GM12864 (cell line): Measurements from ENCODE around the gene LUZP2.

Experiments
- DNase-seq: peaks from one replicate; pipeline ENCODE4 v3.0.0-alpha.2; 2011; ENCODE audit warnings: low read depth
- H3K4me3 ChIP-seq: 2 replicates; pipeline ENCODE4 v1.5.1; 2011; ENCODE audit warnings: mild to moderate bottlenecking, low read depth, low read length, control low read depth
- TF ChIP-seq, protein P1 (sequence below): IDR thresholded peaks from 2 replicates; pipeline ENCODE4 v1.5.1; 2011; ENCODE audit warnings: low read depth, mild to moderate bottlenecking, moderate library complexity, low read length, control low read depth, inconsistent platforms; ENCODE audit errors: missing control alignments

The LUZP2 gene

DNA sequence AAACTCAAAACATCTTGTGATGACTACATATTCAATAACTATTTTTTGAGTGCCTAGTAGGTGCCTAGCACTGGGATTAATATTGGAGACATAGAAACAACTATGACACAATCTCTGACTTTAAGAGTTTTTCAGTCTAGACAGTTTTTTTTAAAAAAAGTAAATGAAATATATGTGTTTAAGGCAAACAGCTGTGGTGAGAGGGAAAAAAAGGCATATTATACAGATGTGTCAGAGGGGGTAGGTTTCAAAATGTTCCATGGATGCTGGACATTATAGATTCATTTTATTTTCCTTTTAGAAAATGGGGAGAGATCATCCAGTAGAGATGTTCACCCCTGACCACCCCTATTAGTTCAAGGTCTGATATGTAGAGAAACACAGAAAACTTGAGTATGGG, 90.8 kb downstream of the LUZP2 start:
- no peak for DNase-seq
- TF ChIP-seq, protein P1, sequence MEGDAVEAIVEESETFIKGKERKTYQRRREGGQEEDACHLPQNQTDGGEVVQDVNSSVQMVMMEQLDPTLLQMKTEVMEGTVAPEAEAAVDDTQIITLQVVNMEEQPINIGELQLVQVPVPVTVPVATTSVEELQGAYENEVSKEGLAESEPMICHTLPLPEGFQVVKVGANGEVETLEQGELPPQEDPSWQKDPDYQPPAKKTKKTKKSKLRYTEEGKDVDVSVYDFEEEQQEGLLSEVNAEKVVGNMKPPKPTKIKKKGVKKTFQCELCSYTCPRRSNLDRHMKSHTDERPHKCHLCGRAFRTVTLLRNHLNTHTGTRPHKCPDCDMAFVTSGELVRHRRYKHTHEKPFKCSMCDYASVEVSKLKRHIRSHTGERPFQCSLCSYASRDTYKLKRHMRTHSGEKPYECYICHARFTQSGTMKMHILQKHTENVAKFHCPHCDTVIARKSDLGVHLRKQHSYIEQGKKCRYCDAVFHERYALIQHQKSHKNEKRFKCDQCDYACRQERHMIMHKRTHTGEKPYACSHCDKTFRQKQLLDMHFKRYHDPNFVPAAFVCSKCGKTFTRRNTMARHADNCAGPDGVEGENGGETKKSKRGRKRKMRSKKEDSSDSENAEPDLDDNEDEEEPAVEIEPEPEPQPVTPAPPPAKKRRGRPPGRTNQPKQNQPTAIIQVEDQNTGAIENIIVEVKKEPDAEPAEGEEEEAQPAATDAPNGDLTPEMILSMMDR = no peak
- H3K4me3 ChIP-seq = no peak overlapping the region

DNA sequence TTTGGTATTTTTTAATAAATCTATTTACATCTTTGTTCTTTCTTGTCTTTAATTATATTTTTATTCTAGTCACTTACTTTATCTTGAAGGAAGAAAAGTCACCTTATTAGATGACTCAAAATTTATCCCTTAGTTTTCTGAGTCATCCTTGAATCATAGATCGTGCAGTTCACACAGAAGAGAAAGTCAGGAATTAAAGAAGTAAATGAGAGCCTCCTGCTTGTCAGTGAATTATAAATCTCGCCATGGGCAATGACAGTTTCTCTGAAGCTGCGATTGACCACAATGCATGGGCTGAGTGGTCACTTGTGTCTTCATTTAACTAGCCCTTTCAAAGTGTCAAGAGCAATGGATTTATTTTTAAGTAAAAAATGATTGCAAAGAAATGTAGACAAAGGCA, 91.2 kb downstream of the LUZP2 start:
- TF ChIP-seq, protein P1 = no peak
- H3K4me3 ChIP-seq = no peak overlapping the region
- DNase-seq = no peak

DNA sequence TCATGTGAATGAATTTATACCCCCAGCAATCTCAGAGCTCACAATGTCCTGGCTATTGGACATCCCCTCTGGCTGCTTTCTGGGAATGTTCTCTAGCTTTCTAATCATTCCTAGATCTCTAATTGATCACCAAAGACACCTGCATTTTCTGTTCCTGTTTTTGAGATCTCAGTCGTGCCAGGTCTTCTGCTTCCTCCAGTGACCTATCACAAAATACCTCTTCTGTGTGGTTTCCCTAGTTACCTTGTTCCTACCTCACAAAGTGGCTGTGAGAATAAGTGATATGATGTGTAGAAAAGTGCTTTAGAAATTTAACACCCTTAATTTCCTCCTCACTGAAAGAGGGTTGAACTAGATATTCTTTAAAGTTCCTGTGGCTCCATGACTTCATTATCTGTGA, 92.2 kb downstream of the LUZP2 start:
- TF ChIP-seq, protein P1 = no peak
- no peak for DNase-seq

DNA sequence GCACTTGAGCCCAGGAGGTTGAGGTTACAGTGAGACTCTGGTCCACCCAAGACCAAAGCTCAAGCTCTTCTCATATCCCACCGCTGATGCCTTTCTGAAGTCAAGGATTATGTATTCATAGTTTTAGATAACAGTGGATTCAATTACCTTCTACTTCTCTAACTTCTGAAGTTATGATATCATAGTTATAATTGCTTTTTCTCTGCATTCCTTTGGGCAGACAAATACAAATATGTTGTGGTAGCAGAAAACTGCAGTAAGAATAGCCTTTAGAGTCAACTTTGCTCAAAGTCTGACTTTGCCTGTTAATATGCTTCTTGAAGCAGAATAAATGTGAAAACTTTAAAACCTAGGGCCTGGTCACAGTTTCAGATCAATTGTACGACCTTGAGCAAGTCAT, 94.4 kb downstream of the LUZP2 start:
- no peak for DNase-seq
- TF ChIP-seq, protein P1 = no peak
- no peak overlapping the region for H3K4me3 ChIP-seq

More for the DNA sequence above, 92.2 kb downstream of the LUZP2 start:
- H3K4me3 ChIP-seq = no peak overlapping the region

DNA sequence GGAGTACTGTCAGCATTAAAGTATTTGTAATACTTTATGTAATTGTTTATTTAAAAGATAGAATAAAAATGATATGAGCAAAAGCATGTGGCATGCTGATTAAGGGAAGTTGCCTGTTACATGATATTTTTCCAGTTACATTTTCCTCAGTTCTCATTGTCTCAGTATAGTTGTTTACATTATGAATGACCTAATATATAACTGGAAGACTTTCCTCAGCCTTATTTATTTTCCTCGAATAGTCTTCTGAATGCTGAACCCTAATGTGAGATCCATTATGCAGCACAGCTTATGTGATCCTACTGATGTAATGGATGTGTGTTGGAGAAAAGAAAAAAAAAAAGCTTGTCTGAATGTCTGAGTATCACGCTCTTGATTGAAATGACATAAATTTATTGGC, 95.5 kb downstream of the LUZP2 start:
- TF ChIP-seq, protein P1 = no peak
- no peak overlapping the region for H3K4me3 ChIP-seq
- DNase-seq = no peak

DNA sequence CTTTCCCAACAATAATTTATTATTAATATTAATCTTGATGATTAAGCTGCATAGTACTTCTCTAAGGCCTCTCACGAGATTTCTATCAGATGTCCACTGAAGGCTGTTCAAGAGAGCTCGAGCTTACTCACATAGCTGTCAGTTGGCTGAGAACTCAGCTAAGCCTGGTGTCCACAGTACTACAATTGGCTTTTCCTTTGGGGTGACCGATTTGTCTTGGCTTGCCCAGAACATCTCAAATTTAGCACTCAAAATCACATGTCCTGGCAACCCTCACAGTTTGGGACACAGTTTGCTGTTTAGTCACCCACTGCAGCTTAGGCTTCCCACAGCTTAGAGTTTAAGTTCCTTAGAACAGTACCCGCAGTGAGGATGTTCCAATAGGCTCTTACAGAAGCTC, 96.5 kb downstream of the LUZP2 start:
- TF ChIP-seq, protein P1 = no peak
- DNase-seq = no peak
- H3K4me3 ChIP-seq = no peak overlapping the region

DNA sequence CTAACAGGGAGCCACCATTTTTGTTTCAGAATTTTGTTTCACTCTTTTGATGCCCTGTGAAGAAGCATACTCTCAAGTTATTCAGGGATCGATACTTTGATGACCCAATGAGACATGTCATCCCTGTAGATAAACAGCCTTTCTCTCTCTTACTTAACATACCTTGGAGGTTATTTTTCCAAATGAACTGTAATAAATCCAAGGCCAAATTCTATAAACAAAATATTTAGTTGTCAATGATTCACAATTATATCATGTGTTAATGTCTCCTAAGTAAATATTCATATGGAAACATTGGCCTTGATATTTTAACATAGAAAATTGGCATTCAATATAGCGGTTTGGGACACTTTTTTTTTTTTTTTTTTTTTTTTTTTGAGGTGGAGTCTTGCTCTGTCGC, 97.5 kb downstream of the LUZP2 start:
- H3K4me3 ChIP-seq = no peak overlapping the region
- no peak for DNase-seq
- TF ChIP-seq, protein P1 = no peak
